CD4-positive, alpha-beta T cell treated with Interleukin-15 for 4 hours (primary cell): ENCODE data around the gene ARX.

Experiments
- DNase-seq: peaks from one replicate; pipeline ENCODE4 v3.0.0-alpha.2; 2020; ENCODE audit warnings: low spot score

Gene ARX

DNA sequence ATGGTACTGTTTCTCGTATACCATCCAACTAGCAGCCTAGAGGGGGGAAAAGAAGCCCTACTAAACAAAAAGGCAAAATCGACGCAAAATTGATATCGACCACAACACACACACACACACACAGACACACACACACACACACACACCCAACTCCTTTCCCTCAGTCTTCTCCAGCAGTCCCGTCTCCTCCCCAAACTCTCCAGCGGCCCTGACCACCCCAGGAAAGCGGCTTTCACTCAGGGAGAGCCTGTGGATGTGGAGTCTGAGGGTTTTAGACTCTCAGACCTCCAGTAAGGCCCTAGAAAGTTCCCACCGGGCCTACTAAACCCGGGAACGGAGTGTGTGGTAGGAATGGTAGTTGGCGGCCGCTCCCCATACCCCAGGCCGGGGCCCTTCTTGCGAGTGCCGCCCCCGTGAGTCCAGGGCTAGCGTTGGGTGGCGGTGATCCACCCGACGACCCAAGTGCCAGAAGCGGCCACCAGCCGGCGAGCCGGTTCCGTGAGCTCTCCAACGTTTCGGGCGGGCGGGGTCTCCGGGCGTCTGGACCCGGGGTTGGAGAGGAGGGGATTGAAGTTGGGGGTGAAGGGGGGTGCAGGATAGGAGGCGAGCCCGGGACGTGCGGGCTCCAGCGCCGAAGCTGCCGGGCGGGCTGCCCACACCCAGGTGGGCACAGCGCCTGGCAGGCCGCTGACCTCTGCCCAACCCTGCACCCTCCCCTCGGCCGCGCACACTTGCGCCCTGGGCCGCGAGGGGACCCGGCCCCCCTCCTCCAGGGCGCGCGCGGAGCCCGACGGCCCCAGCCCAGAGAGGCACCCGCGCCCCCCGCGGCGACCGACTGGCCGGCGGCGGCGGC lies 13.7 kb downstream of the ARX start:
- DNase-seq, result no peak

DNA sequence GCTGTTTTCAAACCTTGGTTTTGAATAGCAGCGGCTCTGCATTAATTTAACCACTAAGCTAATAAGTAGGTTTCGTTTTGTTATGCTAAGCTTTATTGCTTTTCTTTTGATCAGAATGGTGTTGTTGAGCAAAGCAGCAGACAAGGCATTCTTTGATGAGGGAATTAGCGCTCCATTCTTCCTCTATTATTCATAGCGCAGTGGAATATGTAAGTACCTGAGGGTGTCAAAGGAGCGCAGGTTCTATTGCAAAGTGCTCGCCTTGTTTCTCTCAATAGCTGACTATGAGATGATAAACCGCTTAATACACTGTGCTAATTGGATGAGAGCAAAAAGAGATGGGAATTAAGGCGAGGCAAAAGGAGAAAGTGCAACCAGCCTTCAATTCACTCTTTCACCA lies 16.3 kb downstream of the ARX start:
- no peak for DNase-seq

DNA sequence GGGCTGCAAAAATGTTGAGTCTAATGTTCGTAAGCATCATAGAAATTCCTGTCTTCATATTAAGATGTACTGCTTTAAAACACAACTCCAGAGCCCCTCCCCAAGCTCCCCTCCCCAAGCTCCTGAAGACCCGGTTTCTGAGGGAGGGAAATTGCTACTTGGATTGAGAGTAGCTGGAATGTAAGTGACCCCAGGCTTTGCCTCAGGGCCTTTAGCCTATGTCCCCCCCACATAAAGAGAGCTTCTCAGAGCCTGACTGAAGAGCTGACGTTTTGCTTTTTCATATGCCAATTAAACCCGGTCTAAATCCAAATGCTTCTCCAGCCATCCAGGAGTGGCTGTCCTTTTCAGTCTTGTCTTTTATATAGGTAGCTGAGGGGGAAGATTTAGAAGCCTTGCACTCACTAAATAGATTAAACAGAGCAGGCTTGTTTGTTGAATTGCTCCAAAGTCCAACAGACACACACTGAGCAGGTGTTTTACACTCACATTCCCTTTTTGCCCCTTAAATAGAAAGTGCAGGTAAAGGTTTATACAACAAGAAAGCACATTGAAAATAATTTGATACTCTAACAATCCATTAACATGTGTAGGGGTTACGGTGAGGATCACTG lies 19.6 kb downstream of the ARX start:
- no peak for DNase-seq

DNA sequence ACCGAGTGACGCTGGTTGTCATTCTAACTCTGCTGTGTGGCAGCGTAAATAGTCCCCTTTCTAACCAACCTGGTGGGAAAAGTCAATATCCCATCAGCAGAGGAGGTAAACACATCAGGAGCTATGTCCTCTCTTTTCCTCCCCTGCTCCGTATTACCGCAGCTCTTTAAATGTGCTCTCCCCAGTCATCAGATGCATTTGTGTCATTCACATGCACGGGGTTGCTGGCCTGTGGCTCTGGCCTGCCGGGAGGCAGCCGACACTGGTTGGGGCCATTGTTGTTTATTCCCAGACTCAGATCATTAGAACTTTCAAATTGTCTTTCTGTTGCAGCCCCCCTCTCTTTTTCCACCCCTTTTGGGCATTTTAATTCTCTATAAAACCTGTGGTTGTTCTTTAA lies 21.9 kb downstream of the ARX start:
- no peak for DNase-seq

DNA sequence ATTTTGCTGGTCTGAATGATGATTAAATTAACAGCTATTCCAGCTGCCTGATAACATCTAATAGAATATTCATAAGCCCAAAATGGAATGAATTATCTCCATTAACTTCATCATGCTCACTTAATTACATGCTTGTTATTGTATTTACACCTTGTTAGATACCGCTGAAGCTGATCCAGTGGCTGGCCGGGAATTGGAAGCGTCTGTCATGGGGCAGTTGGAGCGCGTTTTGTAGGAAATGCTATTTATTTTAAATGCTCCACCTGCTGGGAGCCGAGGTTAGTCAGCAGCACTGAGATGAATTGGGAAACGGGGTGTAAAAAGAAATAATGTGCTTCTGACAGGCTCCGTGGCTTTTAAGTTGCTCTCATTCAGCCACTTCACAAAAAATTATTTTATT lies 25.2 kb downstream of the ARX start:
- no peak for DNase-seq

DNA sequence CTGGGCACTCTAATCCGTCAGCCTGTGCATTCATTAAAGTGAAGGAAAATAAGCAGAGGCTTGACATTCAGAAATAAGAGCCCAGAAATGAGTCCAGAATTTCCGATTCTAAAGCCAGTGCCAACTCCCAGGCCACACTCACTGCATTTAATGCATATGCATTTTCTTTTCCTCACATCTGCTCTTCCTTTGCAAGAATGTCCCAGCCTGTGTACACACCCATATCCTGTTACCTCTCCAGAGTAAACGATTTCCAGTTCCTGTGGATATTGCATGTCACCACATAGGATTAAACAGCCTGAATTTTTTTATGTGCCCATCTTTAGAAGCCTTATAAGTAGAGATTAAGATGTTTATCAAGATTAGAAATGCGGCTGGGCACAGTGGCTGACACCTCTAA lies 27.5 kb downstream of the ARX start:
- no peak for DNase-seq

DNA sequence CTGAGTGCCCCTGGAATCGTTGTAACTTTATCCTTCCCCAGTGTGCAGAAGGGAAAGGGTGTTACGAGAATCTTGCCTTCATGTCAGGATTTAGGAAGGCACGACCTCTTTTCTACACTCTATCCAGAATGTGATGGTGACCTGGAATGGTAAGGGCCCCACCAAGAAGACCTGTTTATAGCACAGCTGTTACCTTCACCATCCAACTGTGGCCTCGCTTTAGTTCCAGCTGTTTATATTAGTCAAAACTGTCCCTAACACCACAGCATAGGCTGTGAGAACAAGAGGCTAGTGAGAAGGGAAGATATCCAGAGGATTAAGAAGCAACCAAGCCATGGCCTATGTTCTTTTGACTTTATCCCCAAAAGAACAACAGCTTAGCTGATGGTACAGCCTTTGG lies 28.0 kb downstream of the ARX start:
- no peak for DNase-seq

DNA sequence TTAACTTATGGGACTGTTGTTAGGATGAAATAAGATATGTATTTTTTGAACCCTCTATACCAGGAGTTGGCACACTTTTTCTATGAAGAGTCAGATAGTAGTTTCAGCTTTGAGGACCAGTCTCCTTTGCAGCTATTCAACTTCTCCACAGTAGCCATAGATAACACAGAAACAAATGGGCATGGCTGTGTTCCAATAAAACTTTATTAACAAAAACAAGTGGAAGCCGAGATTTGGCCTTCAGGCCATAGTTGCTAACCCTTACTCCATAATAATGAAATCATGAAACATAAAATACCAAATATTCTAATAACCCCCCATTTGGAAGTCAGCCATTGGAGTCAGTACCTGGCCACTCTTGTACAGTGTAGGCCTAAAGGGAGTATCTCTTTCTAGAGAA lies 30.6 kb downstream of the ARX start:
- no peak for DNase-seq

DNA sequence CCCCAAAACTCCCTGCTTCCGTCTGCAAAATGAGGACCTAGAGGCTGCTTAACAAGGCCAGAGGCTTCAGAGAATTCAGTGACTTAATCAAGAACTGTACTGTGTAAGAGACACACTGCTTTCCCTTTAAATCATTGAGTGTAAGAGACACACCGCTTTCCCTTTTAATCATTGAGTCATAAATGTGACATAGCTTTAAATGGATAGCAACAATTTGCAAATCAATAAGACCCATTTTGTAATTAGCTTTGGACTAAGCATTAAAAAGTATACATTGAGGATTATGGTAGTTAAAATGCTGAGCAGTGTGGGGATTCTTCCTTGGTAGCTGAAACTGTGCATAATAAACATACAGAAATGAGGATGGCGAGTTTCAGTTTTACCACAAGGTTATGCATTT lies 31.8 kb downstream of the ARX start:
- no peak for DNase-seq

DNA sequence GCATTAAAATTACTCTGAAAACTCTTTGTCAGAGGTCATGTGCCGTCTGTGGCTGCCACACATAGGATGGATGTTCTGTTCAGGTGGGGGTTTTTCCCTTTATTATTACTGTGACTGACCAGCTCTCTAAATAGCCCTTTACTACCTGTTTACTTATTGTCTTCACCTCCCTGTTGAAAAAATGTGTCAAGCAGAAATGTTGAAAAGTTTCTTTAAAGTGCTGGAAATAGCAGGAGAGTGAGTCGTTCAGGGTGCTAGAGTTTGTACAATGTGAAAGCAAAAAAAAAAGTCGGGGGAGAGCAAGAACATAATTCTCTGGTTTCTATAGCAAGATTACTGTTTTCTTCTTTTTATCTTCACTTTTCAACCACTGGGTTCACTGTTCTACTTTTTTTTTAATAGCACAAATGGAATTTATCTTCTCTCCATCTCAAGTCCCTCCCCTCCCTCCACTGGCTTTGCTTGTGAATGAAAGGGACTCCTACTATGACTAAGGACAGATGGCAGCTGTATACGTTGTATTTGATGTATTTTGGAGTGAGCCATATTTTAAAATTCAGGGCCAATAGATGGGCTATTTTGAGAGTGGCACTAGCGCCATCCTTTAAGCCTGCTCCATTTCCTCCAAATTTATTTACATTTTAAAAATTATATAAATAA lies 33.3 kb downstream of the ARX start:
- no peak for DNase-seq

DNA sequence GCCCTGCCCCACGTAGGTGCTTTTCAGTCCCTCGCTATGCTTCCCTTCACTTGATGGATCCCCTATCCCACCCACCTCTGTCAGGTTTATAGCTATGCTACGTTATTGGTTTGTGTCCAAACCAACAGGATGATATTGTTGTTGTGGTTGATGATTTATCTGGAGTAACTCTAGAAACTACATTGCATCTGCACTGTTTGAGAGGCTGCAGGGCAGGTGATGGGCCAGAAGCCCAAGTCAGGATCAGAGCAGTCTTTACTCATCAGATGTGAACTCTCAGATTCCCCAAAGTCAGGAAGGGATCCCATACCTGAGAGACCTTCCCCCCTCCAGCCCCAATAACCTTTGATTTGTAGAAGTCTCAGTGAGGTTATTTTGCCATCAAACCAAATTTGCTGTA lies 34.7 kb downstream of the ARX start:
- DNase-seq, result no peak

DNA sequence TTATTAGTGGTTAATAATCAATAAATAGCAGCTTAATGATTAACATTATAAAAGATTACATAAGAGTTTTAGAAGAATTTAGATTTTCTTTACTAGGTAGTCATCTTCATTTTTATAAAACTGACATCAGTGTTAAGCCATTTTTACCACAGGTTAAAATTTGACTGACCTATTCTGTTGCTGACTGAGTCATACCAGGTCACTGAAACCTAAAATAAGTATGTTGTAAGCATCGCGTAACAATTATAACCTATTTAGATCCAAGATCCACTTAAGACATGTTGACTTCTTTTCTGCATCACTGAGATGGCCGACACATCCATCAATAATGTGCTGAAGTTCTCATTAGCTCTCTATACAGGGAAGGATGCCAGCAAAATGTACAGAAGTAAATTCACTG lies 36.7 kb downstream of the ARX start:
- DNase-seq, result no peak

DNA sequence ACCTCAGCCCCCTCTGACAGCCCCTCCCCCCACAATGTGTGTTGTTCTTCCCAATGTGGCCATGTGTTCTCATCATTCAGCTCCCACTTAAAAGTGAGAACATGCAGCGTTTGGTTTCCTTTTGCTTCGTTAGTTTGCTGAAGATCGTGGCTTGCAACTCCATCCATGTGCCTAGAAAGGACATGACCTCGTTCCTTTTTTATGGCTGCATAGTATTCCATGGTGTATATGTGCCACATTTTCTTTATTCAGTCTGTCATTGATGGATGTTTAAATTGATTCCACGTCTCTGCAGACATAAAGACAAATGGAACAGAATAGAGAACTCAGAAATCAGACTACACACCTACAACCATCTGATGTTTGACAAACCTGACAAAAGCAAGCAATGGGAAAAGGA lies 46.0 kb downstream of the ARX start:
- no peak for DNase-seq

DNA sequence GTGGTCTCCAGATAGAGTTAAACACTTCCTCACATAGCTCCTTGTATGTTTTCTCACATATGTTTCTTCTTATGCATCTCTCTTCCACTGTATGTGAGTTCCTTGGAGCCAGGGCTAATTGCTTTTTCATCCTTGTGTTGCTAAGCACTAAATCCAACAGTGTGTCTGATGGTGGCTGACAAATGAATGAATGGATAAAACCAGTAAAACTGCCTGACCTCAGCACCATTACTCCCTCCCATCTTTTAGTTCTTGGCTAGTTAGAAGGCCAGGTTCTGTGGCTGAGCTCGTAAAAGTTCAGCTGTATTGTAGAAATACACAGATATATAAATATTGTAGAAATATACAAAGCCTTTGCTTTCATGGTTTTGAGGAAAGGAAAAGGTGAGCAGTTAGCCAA lies 50.4 kb downstream of the ARX start:
- DNase-seq, result no peak

DNA sequence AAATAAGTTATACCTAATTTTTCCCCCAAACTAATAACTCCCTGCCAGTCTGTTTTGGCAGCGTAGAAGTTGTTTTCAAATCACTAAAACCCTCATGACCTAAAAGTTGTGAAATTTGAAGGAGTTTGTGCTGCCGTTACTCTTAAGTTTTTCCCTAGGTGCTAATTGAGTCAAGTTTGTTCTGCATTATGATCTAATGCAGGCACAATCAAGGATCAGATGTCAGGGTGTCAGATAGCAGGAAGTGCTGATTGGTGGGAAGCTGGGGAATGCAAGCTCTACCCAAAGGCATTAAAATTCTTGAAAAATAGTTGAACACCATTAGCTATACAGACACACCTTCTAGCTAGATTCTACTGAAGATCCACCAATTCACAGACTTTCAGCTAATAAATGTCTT lies 51.9 kb downstream of the ARX start:
- no peak for DNase-seq

DNA sequence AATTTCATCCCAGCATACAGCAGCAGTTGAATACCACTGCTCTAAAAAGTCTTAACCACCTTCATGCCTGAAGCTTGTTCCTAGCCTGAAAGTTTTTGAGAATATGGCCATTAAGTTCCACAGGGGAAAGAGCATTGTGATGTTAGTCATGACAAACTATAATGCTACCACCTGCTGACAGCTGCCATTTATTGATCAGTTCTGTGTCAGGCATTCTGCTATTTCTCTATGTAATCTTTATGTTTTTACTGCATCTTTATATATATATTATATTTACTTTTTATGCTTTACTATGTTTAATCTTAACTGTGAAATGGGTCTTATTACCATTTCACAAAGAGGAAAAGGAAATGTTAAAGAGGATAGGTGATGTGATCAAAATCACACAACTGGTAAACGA lies 54.0 kb downstream of the ARX start:
- no peak for DNase-seq

DNA sequence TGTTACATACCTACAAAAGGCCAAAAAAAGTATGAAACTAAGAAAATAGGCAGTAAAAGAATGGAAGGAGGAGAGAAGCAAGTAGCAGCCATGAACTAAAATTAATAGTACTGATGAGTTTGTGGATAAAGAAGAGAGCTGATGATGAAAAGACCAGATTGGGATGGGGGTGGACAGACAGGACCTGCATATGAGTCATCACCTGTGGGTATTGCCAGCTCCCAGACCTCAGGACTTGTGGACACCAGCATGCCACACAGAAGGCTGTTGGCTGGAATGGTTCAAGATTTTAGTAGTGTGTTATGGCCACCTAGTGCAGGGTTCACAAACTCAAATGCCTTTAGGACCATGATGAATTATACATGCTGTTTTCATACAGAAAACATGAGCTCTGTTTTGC lies 58.9 kb downstream of the ARX start:
- no peak for DNase-seq

DNA sequence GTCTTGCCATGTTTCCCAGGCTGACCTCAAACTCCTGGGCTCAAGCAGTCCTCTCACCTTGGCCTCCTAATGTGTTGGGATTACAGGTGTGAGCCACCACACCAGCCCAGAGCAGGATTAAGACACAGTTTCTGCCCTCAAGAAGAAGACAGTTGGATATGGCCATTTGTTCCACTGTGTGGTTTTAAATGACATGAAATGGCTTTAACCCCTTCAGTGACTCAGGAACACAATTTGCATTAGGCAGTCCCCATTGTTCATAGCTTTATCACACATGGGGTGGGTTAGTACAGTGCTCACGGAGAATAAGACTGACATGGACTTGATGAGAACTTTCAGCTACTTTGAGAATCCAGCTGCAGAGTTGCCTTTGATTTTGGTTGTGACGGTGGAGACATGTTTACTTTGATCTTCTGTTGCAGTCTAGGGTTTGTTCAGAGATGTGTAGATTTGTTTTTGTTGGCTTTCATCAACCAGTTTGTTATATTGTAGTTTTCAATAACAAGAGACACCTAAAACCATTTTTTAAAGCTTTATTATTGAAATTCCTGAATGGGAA lies 60.3 kb downstream of the ARX start:
- no peak for DNase-seq

DNA sequence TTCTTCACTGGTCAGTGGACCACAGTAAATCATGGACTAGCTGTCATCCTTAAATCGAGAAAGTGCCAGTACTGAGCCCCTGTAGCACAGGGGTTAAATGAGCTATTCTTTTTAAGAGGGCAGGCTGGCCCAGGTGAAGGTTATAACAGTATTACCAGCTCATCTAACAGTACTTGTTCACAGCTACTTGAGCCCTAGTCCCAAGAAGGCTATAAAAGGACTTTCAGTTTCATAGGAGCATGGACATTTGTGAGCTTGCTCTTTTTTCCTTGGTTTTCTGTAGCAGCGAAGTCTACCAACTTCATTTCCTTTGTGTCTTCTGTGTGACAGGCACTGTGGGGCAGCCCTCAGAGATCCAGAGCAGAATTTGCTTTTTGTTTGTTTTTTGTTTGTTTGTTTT lies 61.0 kb downstream of the ARX start:
- no peak for DNase-seq
